Gastroesophageal sphincter (tissue), 4 donors: ENCODE results near the gene PNLDC1. TPM values are rescaled to one million over a fixed set of nuclear protein-coding genes. Genes with fewer than 3 reads are reported as not detected.
"Not testable (repeated sequence)": the region's sequence is repeated elsewhere in the genome, so short reads cannot be mapped to it uniquely, and the experiment has no call there.

Experiments used
- ATAC-seq: fragments of 150-250 bp; one replicate; pipeline ENCODE4 v1.9.1; 2016; ENCODE audit warnings: mild to moderate bottlenecking, moderate library complexity
- H3K27ac ChIP-seq, 4 donors: fragments of 200-600 bp; sonication (generic) in 3 of 4; 1 replicate in 3 of 4; 2 replicates in 1 of 4; pipeline ENCODE4 v1.5.1; 2016 to 2019
- H3K27me3 ChIP-seq: fragments of 200-600 bp; sonication (generic); one replicate; pipeline ENCODE4 v1.5.1; 2019
- H3K36me3 ChIP-seq, 2 donors: fragments of 200-600 bp; sonication (generic); one replicate each; pipeline ENCODE4 v1.5.1; 2019; ENCODE audit warnings: control low read depth in 1 of 2
- H3K4me1 ChIP-seq, 3 donors: fragments of 200-600 bp; sonication (generic); 1 replicate in 2 of 3; 2 replicates in 1 of 3; pipeline ENCODE4 v1.5.1; 2016 to 2019; ENCODE audit warnings: control low read depth in 2 of 3
- H3K4me3 ChIP-seq, 2 donors: fragments of 200-600 bp; sonication (generic); one replicate each; pipeline ENCODE4 v1.5.1; 2019; ENCODE audit warnings: mild to moderate bottlenecking in 1 of 2, moderate library complexity in 1 of 2
- H3K9me3 ChIP-seq, 3 donors: fragments of 200-600 bp; sonication (generic); one replicate each; pipeline ENCODE4 v1.5.1; 2017 to 2019; ENCODE audit warnings: control low read depth in 2 of 3
- EP300 ChIP-seq: sonication (generic); formaldehyde crosslinking; IDR thresholded peaks from one replicate; pipeline ENCODE4 v1.6.1; 2017; ENCODE audit warnings: antibody characterized with exemption, mild to moderate bottlenecking
- POLR2A ChIP-seq, 2 donors: fragments of 450-650 bp; IDR thresholded peaks; one replicate each; pipeline ENCODE4 v1.6.1; 2017; ENCODE audit warnings: antibody characterized with exemption in 2 of 2, mild to moderate bottlenecking in 2 of 2, moderate library complexity in 1 of 2
- POLR2AphosphoS5 ChIP-seq: sonication (generic); formaldehyde crosslinking; IDR thresholded peaks from one replicate; pipeline ENCODE4 v1.6.1; 2017; ENCODE audit warnings: antibody characterized with exemption
- WGBS, 2 donors: methylation state at CpG; one replicate each; pipeline ENCODE4 v1.1.5; 2018; ENCODE audit warnings: low coverage in 1 of 2; 5-methylcytosine and 5-hydroxymethylcytosine counted together
- total RNA-seq, 4 donors: library from RNA; depleted of rRNA; stranded (reverse); fragments of >200 nt; gene quantifications; one replicate each; pipeline ENCODE4 v1.1.0, GENCODE V29; 2016
- TF ChIP-seq, protein P1 (sequence below), 4 experiments: fragments of 200-600 bp in 2 of 4; fragments of 450-650 bp in 2 of 4; sonication (generic) in 1 of 4; IDR thresholded peaks; one replicate each; pipeline ENCODE4 v1.5.1; 2017 to 2019; ENCODE audit warnings: antibody characterized with exemption in 4 of 4, mild to moderate bottlenecking in 2 of 4, moderate library complexity in 2 of 4

PNLDC1 gene
- total RNA-seq, 4 donors from 2014 or later = 0.47 TPM; not detected in 3

DNA sequence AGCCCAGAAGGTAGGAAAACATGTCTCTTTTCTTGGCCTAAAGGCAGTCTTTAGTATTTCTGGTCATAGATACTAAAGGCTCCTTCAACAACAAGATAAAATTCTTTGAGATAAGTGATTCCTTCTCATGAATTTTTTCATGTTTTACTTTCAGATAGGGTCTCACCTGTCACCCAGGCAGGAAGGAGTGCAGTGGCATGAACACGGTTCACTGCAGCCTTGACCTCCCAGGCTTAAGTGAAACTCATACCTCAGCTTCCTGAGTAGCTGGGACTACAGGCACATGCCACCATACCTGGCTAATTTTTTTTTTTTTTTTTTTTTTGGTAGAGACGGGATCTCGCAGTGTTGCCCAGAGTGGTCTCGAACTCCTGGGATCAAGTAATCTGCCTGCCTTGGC, 9.1 kb downstream of the PNLDC1 start:
- no peak for TF ChIP-seq POLR2A (IDR thresholded peaks at IDR 0.05)
- TF ChIP-seq, protein P1, sequence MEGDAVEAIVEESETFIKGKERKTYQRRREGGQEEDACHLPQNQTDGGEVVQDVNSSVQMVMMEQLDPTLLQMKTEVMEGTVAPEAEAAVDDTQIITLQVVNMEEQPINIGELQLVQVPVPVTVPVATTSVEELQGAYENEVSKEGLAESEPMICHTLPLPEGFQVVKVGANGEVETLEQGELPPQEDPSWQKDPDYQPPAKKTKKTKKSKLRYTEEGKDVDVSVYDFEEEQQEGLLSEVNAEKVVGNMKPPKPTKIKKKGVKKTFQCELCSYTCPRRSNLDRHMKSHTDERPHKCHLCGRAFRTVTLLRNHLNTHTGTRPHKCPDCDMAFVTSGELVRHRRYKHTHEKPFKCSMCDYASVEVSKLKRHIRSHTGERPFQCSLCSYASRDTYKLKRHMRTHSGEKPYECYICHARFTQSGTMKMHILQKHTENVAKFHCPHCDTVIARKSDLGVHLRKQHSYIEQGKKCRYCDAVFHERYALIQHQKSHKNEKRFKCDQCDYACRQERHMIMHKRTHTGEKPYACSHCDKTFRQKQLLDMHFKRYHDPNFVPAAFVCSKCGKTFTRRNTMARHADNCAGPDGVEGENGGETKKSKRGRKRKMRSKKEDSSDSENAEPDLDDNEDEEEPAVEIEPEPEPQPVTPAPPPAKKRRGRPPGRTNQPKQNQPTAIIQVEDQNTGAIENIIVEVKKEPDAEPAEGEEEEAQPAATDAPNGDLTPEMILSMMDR (IDR thresholded peaks at IDR 0.05) = no peak
- TF ChIP-seq EP300 = no peak
- TF ChIP-seq POLR2AphosphoS5 = no peak
- H3K4me1 ChIP-seq = no peaks in the 10 kb centered on the region
- WGBS, 2 donors = 81 to 94% methylated on average over 2 to 4 of the region's 4 CpGs

DNA sequence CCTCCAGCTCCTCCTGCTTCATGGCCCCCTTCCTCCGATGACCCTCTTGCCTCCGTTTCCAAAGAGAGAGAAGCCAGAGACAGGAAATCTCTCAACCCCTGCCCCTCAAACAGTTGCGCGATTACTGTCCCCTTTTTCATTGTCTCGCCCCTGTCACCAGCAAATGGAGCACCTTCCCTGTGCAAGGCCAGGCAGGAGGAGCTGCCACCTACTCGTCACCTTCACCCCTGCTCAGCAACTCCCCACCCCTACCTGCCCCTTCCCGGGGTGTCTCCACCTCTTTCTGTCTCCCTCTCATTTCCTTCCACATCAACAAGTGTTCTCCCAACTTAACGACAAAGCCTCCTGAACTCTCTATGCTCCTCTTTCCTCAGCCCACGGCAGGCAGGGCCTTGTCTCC, 13.7 kb downstream of the PNLDC1 start:
- H3K27ac ChIP-seq = no peak overlapping the region
- H3K4me3 ChIP-seq = no peak overlapping the region
- H3K9me3 ChIP-seq = no peaks in the 10 kb centered on the region
- H3K27me3 ChIP-seq = no peaks in the 10 kb centered on the region
- H3K4me1 ChIP-seq = no peaks in the 10 kb centered on the region
- peaks cover 0 to 12% of the 10 kb centered on the region in 2 donors for H3K36me3 ChIP-seq
- ATAC-seq = no peak
- no peak for TF ChIP-seq POLR2AphosphoS5
- TF ChIP-seq EP300 = no peak
- TF ChIP-seq, protein P1 (IDR thresholded peaks at IDR 0.05) = no peak
- no peak for TF ChIP-seq POLR2A (IDR thresholded peaks at IDR 0.05)
- WGBS, 2 donors = 75 to 81% methylated on average over 8 to 9 of the region's 9 CpGs

More for the DNA sequence above, 9.1 kb downstream of the PNLDC1 start:
- no peaks in the 10 kb centered on the region for H3K9me3 ChIP-seq
- peaks cover 0 to 9% of the 10 kb centered on the region in 2 donors for H3K36me3 ChIP-seq
- ATAC-seq = no peak
- H3K27me3 ChIP-seq = no peaks in the 10 kb centered on the region
- H3K27ac ChIP-seq = no peak overlapping the region
- no peak overlapping the region for H3K4me3 ChIP-seq

DNA sequence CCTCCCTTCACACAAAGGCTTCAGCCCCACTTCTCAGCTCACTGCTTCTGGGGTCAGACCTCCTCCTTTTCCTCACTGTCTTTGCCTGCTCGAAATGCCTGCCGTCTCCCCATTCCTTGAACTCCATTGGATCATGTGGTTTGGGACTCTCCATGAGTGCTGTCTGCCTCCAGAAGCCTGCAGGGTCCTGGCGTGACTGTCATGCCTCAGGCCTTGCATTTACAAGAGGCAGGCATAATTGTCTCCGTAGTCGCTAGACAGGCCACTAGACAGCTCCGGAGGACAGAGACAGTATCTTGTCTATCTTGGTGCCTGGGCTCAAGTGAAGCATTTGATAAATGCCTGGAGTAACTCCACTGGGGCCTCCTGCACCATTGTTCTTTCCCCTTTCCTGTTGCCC, 15.3 kb downstream of the PNLDC1 start:
- ATAC-seq = no peak
- Histone ChIP-seq H3K27ac (no peak overlapping the region), H3K27me3 (no peaks in the 10 kb centered on the region), H3K4me3 (no peak overlapping the region), H3K36me3 (peaks cover 0 to 24% of the 10 kb centered on the region in 2 donors), H3K4me1 (no peaks in the 10 kb centered on the region), H3K9me3 (no peaks in the 10 kb centered on the region)
- 45 to 80% methylated on average over 1 to 5 of the region's 6 CpGs for WGBS, 2 donors
- no peak for TF ChIP-seq EP300
- no peak for TF ChIP-seq POLR2AphosphoS5
- no peak for TF ChIP-seq POLR2A (IDR thresholded peaks at IDR 0.05)
- TF ChIP-seq, protein P1 (IDR thresholded peaks at IDR 0.05) = no peak

DNA sequence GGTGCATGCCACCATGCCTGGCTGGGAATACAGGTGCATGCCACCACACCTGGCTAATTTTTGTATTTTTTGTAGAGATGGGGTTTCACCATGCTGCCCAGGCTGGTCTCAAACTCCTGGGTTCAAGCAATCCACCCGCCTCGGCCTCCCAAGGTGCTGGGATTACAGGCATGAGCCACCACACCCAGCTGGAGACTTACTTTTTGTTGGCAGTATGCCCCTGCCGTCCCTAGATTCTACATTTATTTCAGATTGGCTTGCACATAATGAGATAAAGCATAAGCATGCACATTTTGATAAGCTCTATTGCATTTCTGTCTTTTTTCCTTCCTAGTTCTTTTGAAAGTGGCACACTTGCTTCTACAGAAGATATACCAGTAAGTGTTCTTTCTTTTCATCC, 16.7 kb downstream of the PNLDC1 start:
- peaks cover 0 to 24% of the 10 kb centered on the region in 2 donors for H3K36me3 ChIP-seq
- H3K27me3 ChIP-seq, H3K9me3 ChIP-seq, H3K4me3 ChIP-seq, H3K4me1 ChIP-seq, ATAC-seq, H3K27ac ChIP-seq: not testable (repeated sequence)
- 80 to 88% methylated on average over 1 to 3 of the region's 3 CpGs for WGBS, 2 donors

DNA sequence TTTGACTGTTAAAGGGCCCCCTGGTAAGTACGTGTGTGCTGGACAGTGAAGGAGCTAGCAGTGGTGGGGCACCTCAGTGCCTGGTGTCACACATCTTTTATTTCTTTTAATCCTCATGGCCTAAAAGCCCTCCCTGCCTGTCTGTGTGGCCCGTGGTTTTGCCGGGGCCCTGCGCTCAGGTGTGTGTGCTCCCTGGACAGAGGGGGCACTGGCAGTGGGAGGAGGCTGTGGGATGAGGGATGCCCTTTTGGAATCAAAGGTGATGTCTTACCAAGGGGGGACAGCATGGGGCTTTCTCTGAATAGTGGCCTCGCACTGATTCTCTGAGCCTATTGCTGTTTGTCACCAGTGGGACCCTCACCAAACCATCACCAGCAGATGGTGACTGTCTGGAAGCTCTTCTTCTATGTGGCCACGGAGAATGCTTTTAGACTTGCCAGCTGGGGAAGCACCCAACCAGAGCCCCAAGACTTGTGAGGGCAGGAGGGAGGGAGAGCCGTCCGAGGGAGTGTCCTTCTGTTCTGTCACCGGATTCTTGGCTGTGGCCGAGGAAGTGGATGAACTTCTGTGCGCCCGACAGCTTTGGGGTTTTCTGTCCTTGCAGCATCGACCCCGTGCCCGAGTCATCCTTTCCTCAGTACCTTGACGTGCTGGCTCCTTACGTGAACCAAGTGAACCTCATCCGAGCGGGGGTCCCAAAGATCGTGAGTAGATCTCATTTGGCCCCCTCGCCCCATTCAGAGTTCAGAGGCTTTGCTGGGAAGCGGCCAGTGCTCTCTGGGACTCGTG, 18.1 kb downstream of the PNLDC1 start:
- TF ChIP-seq POLR2AphosphoS5 = no peak
- TF ChIP-seq, protein P1 (IDR thresholded peaks at IDR 0.05) = no peak
- no peak for TF ChIP-seq POLR2A (IDR thresholded peaks at IDR 0.05)
- no peak for TF ChIP-seq EP300
- Histone ChIP-seq H3K4me1 (no peaks in the 10 kb centered on the region), H3K27me3 (no peaks in the 10 kb centered on the region), H3K27ac (no peak overlapping the region), H3K9me3 (no peaks in the 10 kb centered on the region), H3K4me3 (no peak overlapping the region), H3K36me3 (peaks cover 0 to 24% of the 10 kb centered on the region in 2 donors)
- WGBS, 2 donors = 82 to 91% methylated on average over 5 to 16 of the region's 23 CpGs
- ATAC-seq = no peak
